NT2/D1 (cell line): ENCODE measurements around the gene AHI1.
"Not testable (repeated sequence)": the region's sequence is repeated elsewhere in the genome, so short reads cannot be mapped to it uniquely, and the experiment has no call there.

Source experiments
- DNase-seq: peaks from one replicate; pipeline ENCODE4 v3.0.0-alpha.2; 2011; ENCODE audit warnings: low read depth, low spot score
- H3K27me3 ChIP-seq: 2 replicates; pipeline ENCODE4 v1.6.0; 2011; ENCODE audit warnings: mild to moderate bottlenecking; ENCODE audit not compliant: insufficient read length, insufficient read depth
- H3K36me3 ChIP-seq: 2 replicates; pipeline ENCODE4 v1.6.1; 2011; ENCODE audit warnings: mild to moderate bottlenecking, low read length, mixed read lengths; ENCODE audit not compliant: insufficient read depth, insufficient read length
- H3K4me1 ChIP-seq: 2 replicates; pipeline ENCODE4 v1.5.1; 2011; ENCODE audit not compliant: insufficient read depth, insufficient read length
- H3K4me3 ChIP-seq: 2 replicates; pipeline ENCODE4 v1.5.1; 2011; ENCODE audit warnings: low read depth; ENCODE audit not compliant: insufficient read length
- H3K9ac ChIP-seq: 2 replicates; pipeline ENCODE4 v1.6.0; 2011; ENCODE audit warnings: low read depth; ENCODE audit not compliant: insufficient read length
- H3K9me3 ChIP-seq: 2 replicates; pipeline ENCODE4 v1.5.1; 2011; ENCODE audit warnings: mild to moderate bottlenecking, low read length; ENCODE audit not compliant: insufficient read depth
- SUZ12 ChIP-seq: IDR thresholded peaks from 2 replicates; pipeline ENCODE4 v1.6.1; 2011; ENCODE audit not compliant: insufficient read length, insufficient read depth; ENCODE audit errors: extremely low read depth
- YY1 ChIP-seq: IDR thresholded peaks from 2 replicates; pipeline ENCODE4 v1.6.1; 2011; ENCODE audit not compliant: insufficient read length, insufficient read depth
- ZNF274 ChIP-seq: IDR thresholded peaks from 2 replicates; pipeline ENCODE4 v1.6.1; 2011; ENCODE audit warnings: mild to moderate bottlenecking, low read depth, low read length

Gene AHI1

DNA sequence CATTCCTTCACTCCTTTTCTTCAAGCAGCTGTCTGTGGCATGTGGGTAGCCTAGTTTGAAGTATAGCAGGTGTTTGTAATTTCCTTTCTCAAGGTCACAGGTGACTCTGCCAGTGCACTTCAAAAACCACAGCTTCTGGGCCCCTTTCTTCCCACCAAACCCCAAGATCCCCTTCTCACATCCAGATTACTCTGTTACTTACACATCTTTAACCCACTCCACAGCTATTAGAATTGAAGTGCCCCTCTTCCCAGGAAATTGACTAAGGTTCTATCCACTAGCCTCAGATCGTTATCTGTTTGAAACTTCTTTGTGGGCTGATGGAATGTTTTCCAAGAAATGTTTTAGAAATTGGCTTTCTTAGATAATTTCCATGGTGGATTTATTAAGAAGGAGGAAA is 150.8 kb downstream of the AHI1 start:
- Histone ChIP-seq H3K4me1 (no peaks in the 10 kb centered on the region), H3K27me3 (no peaks in the 10 kb centered on the region), H3K4me3 (no peak overlapping the region), H3K9me3 (no peaks in the 10 kb centered on the region), H3K9ac (no peak overlapping the region), H3K36me3 (no peaks in the 10 kb centered on the region)
- no peak for DNase-seq
- TF ChIP-seq SUZ12, result no peak
- no peak for TF ChIP-seq YY1
- no peak for TF ChIP-seq ZNF274

DNA sequence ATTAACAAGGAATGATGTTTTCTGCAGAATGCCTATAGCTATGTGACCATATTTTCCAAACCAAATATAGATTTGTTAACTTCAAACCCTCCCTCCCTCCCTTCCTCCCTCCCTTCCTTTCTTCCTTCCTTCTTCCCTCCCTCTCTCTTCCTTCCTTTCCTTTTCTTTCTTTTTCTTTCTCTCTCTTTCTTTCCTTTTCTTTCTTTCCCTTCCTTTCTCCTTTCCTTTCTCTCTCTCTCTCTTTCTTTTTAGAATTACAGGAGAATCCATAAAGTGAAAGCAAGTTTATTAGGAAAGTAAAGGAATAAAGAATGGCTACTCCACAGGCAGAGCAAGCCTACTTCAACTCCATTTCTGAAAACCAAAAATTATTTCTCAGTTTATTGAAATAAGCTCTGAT is 153.0 kb downstream of the AHI1 start:
- Histone ChIP-seq H3K27me3 (no peaks in the 10 kb centered on the region), H3K36me3 (no peaks in the 10 kb centered on the region), H3K9me3 (no peaks in the 10 kb centered on the region), H3K4me1 (no peaks in the 10 kb centered on the region), H3K9ac (no peak overlapping the region), H3K4me3 (no peak overlapping the region)
- TF ChIP-seq ZNF274 (no peak), YY1 (no peak), SUZ12 (no peak)
- DNase-seq, result no peak

DNA sequence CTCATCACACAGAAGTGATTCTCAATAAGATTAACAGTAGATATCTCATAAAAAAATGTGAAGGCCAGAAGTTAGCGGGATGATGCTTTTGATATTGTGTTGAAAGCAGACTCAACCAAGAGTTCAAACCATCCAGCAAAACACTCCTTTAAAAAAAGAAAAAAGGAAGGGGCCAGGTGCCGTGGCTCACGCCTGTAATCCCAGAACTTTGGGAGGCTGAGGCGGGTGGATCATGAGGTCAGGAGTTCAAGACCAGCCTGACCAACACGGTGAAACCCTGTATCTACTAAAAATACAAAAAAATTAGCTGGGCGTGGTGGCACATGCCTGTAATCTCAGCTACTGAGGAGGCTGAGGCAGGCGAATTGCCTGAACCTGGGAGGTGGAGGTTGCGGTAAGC is 157.6 kb downstream of the AHI1 start:
- H3K36me3 ChIP-seq, DNase-seq, H3K9ac ChIP-seq, H3K4me3 ChIP-seq, H3K9me3 ChIP-seq, H3K27me3 ChIP-seq, H3K4me1 ChIP-seq: not testable (repeated sequence)

DNA sequence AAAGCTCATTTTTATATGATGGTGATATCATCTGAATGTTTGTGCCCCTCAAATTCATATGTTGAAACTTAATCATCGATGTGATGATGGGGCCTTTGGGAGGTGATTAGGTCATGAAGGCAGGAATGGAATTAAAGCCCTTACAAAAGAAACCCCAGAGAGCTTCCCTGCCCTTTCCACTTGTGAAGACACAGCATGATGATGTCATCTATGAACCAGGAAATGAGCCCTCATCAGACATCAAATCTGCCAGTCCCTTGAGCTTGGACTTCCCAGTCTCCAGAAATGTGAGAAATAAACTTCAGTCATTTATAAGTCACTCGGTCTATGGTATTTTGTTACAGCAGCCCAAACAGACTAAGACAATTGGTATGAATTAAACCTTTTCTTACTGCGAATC is 163.4 kb downstream of the AHI1 start:
- no peak for DNase-seq
- no peaks in the 10 kb centered on the region for H3K36me3 ChIP-seq
- no peak overlapping the region for H3K4me3 ChIP-seq
- H3K4me1 ChIP-seq, result no peaks in the 10 kb centered on the region
- H3K9me3 ChIP-seq, result no peaks in the 10 kb centered on the region
- TF ChIP-seq SUZ12 (no peak), ZNF274 (no peak), YY1 (no peak)
- H3K9ac ChIP-seq, result no peak overlapping the region
- H3K27me3 ChIP-seq, result no peaks in the 10 kb centered on the region

DNA sequence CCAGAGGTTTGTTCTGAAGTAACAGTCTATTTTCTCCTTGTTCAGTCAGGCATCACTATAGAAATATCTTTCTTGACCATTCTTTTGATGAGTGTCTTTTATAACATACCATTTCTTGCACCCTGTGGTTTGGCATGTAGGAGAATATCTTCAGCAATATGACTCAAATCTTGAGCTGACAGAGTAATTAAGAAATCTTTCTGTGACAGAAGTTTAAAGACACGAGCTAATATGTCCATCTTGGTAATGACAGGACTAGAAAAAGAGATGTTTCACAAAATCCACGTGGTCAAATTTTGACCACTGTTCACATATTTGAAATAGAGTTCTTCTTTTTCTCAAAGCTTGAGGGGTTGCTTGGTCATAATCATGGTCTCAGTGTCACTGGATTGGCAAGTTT is 166.5 kb downstream of the AHI1 start:
- TF ChIP-seq ZNF274, result no peak
- TF ChIP-seq SUZ12, result no peak
- TF ChIP-seq YY1, result no peak
- Histone ChIP-seq H3K9ac (no peak overlapping the region), H3K36me3 (no peaks in the 10 kb centered on the region), H3K9me3 (no peaks in the 10 kb centered on the region), H3K27me3 (no peaks in the 10 kb centered on the region), H3K4me1 (no peaks in the 10 kb centered on the region), H3K4me3 (no peak overlapping the region)
- DNase-seq, result no peak

DNA sequence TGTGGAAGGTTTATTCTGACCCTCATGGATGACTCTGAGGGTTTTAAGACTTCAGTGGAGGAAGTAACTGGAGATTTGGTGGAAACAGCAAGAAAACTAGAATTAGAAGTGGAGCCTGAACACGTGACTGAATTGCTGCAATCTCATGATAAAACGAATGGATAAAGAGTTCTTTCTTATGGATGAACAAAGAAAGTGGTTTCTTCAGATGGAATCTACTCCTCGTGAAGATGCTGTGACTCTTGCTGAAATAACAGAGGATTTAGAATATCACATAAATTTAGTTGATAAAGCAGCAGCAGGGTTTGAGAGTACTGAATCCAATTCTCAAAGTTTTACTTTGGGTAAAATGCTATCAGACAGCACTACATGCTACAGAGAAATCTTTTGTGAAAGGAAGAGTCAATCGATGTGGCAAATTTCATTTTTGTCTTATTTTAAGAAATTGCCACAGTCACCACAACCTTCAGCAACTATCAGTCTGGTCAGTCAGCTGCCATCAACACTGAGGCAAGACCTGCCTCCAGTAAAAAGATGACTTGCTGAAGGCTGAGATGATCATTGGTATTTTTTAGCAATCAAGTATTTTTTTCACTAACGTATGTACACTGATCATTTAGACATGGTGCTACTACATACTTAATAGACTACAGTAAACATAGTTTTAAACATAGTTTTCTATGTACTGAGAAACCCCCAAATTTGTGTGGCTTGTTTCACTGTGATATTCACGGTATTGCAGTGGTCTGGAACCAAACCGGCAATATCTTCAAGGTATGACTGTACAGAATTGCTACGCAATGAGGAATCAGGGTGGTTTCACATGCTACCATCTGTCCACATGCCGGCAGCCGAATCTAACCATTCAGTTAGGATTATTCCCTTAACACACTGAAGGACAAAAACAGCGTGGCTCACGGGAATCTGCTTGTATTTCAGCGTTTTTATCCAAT is 167.4 kb downstream of the AHI1 start:
- Histone ChIP-seq H3K27me3 (no peaks in the 10 kb centered on the region), H3K4me3 (no peak overlapping the region), H3K36me3 (no peaks in the 10 kb centered on the region), H3K9ac (no peak overlapping the region), H3K9me3 (no peaks in the 10 kb centered on the region), H3K4me1 (no peaks in the 10 kb centered on the region)
- TF ChIP-seq YY1, result no peak
- TF ChIP-seq ZNF274, result no peak
- no peak for TF ChIP-seq SUZ12
- DNase-seq, result no peak

DNA sequence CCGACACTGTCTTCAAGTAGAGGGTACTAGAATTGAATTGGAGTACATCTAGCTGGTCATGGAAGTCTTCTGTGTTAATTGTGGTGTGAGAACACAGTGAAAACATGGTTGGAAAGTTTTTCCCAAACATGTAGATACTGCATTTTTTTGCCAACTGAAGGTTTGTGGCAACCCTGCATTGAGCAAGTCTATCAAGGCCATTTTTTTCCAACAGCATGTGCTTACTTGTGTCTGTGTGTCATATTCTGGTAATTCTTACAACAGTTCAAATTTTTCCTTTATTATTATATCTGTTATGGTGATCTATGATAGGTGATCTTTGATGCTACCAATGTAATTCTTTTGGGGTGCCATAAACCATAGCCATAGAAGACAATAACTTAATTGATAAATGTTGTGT is 169.4 kb downstream of the AHI1 start:
- Histone ChIP-seq H3K9ac (no peak overlapping the region), H3K27me3 (no peaks in the 10 kb centered on the region), H3K4me1 (no peaks in the 10 kb centered on the region), H3K4me3 (no peak overlapping the region), H3K9me3 (no peaks in the 10 kb centered on the region), H3K36me3 (no peaks in the 10 kb centered on the region)
- TF ChIP-seq SUZ12 (no peak), YY1 (no peak), ZNF274 (no peak)
- DNase-seq, result no peak
